GM06990 (cell line): ENCODE measurements around the gene PEPD.

Experiments
- DNase-seq: peaks from one replicate; pipeline ENCODE4 v3.0.0-alpha.2; 2011; ENCODE audit not compliant: insufficient read length; ENCODE audit errors: extremely low read depth
- H3K27me3 ChIP-seq: replicated peaks from 2 replicates; pipeline ENCODE4 v1.6.0; 2011; ENCODE audit warnings: low read length; ENCODE audit not compliant: control insufficient read depth, insufficient read depth
- H3K36me3 ChIP-seq: 2 replicates; pipeline ENCODE4 v1.5.1; 2011; ENCODE audit warnings: low read length; ENCODE audit not compliant: control insufficient read depth, insufficient read depth
- H3K4me3 ChIP-seq: replicated peaks from 2 replicates; pipeline ENCODE4 v1.5.1; 2011; ENCODE audit warnings: low read depth, mild to moderate bottlenecking, control low read depth, low read length
- TF ChIP-seq, protein P1 (sequence below): IDR thresholded peaks from 2 replicates; pipeline ENCODE4 v1.5.1; 2011; ENCODE audit warnings: low read length, control low read depth, mild to moderate bottlenecking, inconsistent platforms; ENCODE audit not compliant: insufficient read depth, poor library complexity, severe bottlenecking

PEPD gene

DNA sequence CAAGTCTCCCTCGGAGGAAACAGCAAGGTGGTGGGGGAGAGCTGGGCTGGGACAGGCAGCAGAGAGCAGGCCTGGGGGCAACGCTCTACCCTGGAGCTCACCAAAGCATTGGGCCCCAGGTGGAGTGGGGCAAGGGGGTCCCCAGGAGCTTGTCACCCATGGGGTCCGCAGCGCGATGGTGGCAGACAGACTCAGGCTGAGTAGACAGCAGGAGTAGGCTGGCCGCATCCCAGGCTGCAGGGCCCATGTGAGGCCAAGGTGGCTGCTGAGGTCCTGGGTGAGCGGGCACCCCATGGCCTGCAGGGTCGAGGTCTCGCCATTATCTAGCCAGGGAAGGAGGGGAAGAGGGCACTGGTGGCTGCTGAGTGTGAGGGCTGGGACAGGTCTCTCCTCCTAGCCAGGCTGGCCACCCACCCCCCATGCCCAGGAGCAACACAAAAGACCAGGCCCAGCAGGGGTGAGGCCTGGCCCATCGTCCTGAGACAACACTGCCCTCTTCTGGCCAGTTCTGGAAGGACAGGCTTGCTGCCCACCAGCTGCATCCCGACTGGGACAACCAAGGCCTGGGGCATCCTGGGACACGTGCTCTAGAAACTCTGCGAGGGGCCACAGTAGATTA is 115.0 kb downstream of the PEPD start:
- H3K27me3 ChIP-seq, result no peaks in the 10 kb centered on the region
- H3K4me3 ChIP-seq, result no peak overlapping the region
- H3K36me3 ChIP-seq, result no peaks in the 10 kb centered on the region; the same call in 1 of the 2 replicates
- TF ChIP-seq, protein P1, sequence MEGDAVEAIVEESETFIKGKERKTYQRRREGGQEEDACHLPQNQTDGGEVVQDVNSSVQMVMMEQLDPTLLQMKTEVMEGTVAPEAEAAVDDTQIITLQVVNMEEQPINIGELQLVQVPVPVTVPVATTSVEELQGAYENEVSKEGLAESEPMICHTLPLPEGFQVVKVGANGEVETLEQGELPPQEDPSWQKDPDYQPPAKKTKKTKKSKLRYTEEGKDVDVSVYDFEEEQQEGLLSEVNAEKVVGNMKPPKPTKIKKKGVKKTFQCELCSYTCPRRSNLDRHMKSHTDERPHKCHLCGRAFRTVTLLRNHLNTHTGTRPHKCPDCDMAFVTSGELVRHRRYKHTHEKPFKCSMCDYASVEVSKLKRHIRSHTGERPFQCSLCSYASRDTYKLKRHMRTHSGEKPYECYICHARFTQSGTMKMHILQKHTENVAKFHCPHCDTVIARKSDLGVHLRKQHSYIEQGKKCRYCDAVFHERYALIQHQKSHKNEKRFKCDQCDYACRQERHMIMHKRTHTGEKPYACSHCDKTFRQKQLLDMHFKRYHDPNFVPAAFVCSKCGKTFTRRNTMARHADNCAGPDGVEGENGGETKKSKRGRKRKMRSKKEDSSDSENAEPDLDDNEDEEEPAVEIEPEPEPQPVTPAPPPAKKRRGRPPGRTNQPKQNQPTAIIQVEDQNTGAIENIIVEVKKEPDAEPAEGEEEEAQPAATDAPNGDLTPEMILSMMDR, result peak; percentile 97
- DNase-seq, result peak; percentile 53

- DNase-seq, result no peak
- TF ChIP-seq, protein P1, result no peak
Observed at GRCh38 chr19:33405553-33406461, 115.8 kb downstream of the PEPD start.

GRCh38 chr19:33405254-33405552 is 116.4 kb downstream of the PEPD start:
- H3K27me3 ChIP-seq, result no peaks in the 10 kb centered on the region
- H3K36me3 ChIP-seq, result no peaks in the 10 kb centered on the region; the same call in 1 of the 2 replicates
- TF ChIP-seq, protein P1, result no peak
- H3K4me3 ChIP-seq, result no peak overlapping the region
- DNase-seq, result no peak

More at GRCh38 chr19:33405553-33406461, 115.8 kb downstream of the PEPD start:
- Histone ChIP-seq H3K36me3 (no peaks in the 10 kb centered on the region; the same call in 1 of the 2 replicates), H3K27me3 (no peaks in the 10 kb centered on the region), H3K4me3 (no peak overlapping the region)

DNA sequence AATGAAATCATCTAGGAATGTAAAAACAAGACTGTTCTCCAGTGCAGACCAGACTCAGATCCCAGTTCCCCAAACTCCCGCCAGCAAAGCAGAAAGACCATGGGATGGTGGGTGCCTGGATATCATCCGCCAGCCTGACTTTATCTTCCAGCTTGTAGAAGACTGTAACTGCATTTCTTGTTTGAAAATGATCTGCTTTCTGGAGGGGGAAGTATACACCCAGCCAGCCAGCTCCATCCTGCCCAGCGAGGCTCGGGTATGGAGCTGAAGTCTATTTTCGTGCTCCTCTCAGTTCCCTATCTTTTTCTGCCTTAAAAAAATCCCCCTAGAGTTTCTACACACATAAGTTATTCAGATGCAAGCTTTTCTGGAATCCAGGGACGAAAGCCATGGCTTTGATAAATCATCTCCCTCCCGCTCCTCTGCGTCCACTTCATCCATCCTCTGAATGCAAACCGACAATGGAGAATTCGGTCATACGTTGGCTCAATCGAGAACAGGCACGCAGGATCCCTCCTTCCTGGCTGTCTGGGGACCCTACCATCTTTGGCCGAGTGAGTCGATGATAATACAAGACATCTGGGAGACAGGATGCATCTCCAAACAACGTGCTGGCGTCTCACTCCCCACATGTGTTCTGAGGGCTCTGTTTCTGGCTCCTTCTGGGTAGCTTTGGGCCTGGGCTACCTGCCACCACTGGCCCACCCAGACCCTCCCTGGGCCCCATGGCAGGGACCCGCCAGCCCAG is 116.9 kb downstream of the PEPD start:
- TF ChIP-seq, protein P1, result no peak
- DNase-seq, result no peak
- H3K36me3 ChIP-seq, result no peaks in the 10 kb centered on the region
- H3K27me3 ChIP-seq, result no peaks in the 10 kb centered on the region
- H3K4me3 ChIP-seq, result no peak overlapping the region

DNA sequence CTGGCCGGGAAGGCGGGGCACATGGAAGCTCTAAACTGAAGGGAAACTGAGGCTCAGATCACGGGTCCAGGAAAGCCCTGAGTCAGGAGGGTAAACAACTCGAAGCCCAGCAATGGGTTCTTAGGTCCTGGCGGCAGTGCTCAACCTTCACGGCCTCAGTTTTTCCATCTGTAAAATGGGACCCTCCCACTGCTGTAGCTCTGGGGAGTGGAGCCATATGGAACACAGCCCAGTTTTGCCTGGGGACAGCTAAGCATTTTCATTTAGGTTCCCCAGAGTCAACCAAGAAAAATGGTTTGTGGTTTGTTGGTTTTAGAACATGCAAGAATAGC is 117.7 kb downstream of the PEPD start:
- Histone ChIP-seq H3K36me3 (no peaks in the 10 kb centered on the region), H3K4me3 (no peak overlapping the region), H3K27me3 (no peaks in the 10 kb centered on the region)
- no peak for DNase-seq
- TF ChIP-seq, protein P1, result no peak
